Sigmoid colon (tissue), 7 donors: ENCODE data around the gene ERBB3. TPM values are rescaled to one million over a fixed set of nuclear protein-coding genes. Genes with fewer than 3 reads are reported as not detected.

Experiments used
- DNase-seq: peaks from one replicate; pipeline ENCODE4 v3.0.0-alpha.2; 2019
- H3K27ac ChIP-seq, 4 donors: fragments of 200-600 bp; sonication (generic); one replicate each; pipeline ENCODE4 v1.5.1; 2016 to 2019; ENCODE audit warnings: mild to moderate bottlenecking in 1 of 4
- H3K27me3 ChIP-seq, 3 donors: fragments of 200-600 bp; sonication (generic); one replicate each; pipeline ENCODE4 v1.5.1; 2019; ENCODE audit warnings: mild to moderate bottlenecking in 1 of 3
- H3K36me3 ChIP-seq, 4 donors: fragments of 200-600 bp; sonication (generic); one replicate each; pipeline ENCODE4 v1.5.1; 2016 to 2019
- H3K4me1 ChIP-seq, 4 donors: fragments of 200-600 bp; sonication (generic); one replicate each; pipeline ENCODE4 v1.5.1; 2017 to 2019
- H3K4me3 ChIP-seq, 4 donors: fragments of 200-600 bp; sonication (generic); one replicate each; pipeline ENCODE4 v1.5.1; 2017 to 2019; ENCODE audit warnings: mild to moderate bottlenecking in 2 of 4, moderate library complexity in 1 of 4
- H3K9me3 ChIP-seq, 4 donors: fragments of 200-600 bp in 3 of 4; sonication (generic) in 3 of 4; one replicate each; pipeline versions ENCODE4 v1.5.1 to v1.6.1; 2013 to 2019
- CTCF ChIP-seq, 4 experiments: fragments of 450-650 bp in 3 of 4; fragments of 200-600 bp in 1 of 4; IDR thresholded peaks; one replicate each; pipeline ENCODE4 v1.5.1; 2016 to 2019; ENCODE audit warnings: antibody characterized with exemption in 4 of 4, mild to moderate bottlenecking in 3 of 4, moderate library complexity in 2 of 4
- EP300 ChIP-seq, 4 donors: sonication (generic); formaldehyde crosslinking; IDR thresholded peaks; one replicate each; pipeline ENCODE4 v1.6.1; 2017; ENCODE audit warnings: antibody characterized with exemption in 4 of 4
- POLR2A ChIP-seq, 2 donors: fragments of 450-650 bp; IDR thresholded peaks; one replicate each; pipeline ENCODE4 v1.6.1; 2016; ENCODE audit warnings: antibody characterized with exemption in 2 of 2, mild to moderate bottlenecking in 2 of 2, moderate library complexity in 2 of 2
- POLR2AphosphoS5 ChIP-seq, 4 donors: sonication (generic); formaldehyde crosslinking; IDR thresholded peaks; one replicate each; pipeline ENCODE4 v1.6.1; 2017; ENCODE audit warnings: antibody characterized with exemption in 4 of 4
- WGBS, 2 donors: extraction: QIAGEN DNeasy Blood & Tissue Kit; methylation state at CpG; one replicate each; pipeline ENCODE4 v1.1.7; 2013; 5-methylcytosine and 5-hydroxymethylcytosine counted together
- intact Hi-C: fragments of 100-400 bp; cut with DNase I; formaldehyde crosslinking; loops from one replicate; pipeline ENCODE4 v1.15.1; 2023
- polyA plus RNA-seq, 3 donors: library from polyadenylated mRNA; stranded (reverse); fragments of 200-250 nt; gene quantifications; one replicate each; pipeline ENCODE4 v1.2.3, GENCODE V29; 2013
- total RNA-seq, 4 donors: library from RNA; depleted of rRNA; stranded (reverse); fragments of >200 nt; gene quantifications; one replicate each; pipeline ENCODE4 v1.1.0, GENCODE V29; 2016
- donor health status: healthy with polysubstance abuse.
- donor health status: Bipolar disorder and iron deficiency.
- donor health status: healthy.

Gene ERBB3
- total and polyA plus RNA-seq, 7 donors: 10.2 to 69.8 (median 21.4) TPM

- H3K27ac ChIP-seq: peak overlapping the region in 1 of 4 donors; percentile 95
Measured at GRCh38 chr12:56124133-56124532, 44.2 kb downstream of the ERBB3 start.

GRCh38 chr12:56126732-56127239 is 46.8 kb downstream of the ERBB3 start:
- peaks cover 11 to 20% (median 15%) of the 10 kb centered on the region in 4 donors for H3K36me3 ChIP-seq
- DNase-seq: no peak
- peak overlapping the region in 1 of 4 donors; percentile 48 for H3K4me3 ChIP-seq
- no peaks in the 10 kb centered on the region for H3K9me3 ChIP-seq
- intact Hi-C loops: loop anchor here (10.0 kb wide), 1 partner anchor 338 kb away; the partner anchor contains the start of gene SPRYD4
- TF ChIP-seq CTCF (IDR thresholded peaks at IDR 0.05) (no peak), POLR2AphosphoS5 (IDR thresholded peaks at IDR 0.05) (no peak), POLR2A (IDR thresholded peaks at IDR 0.05) (no peak), EP300 (IDR thresholded peaks at IDR 0.05) (no peak)
- peak overlapping the region; percentile 90 to 96 (median 93) for H3K27ac ChIP-seq
- 49 to 54% methylated on average over 3 of the region's 3 CpGs for WGBS, 2 donors
- no peaks in the 10 kb centered on the region for H3K27me3 ChIP-seq
- H3K4me1 ChIP-seq: peaks cover 0 to 56% (median 38%) of the 10 kb centered on the region in 4 donors

More at GRCh38 chr12:56124133-56124532, 44.2 kb downstream of the ERBB3 start:
- H3K4me1 ChIP-seq: peaks cover 0 to 53% (median 40%) of the 10 kb centered on the region in 4 donors
- H3K36me3 ChIP-seq: peaks cover 10 to 23% (median 13%) of the 10 kb centered on the region in 4 donors
- H3K4me3 ChIP-seq: no peak overlapping the region
- intact Hi-C loops: loop anchor here (10.0 kb wide), 1 partner anchor 341 kb away; the partner anchor contains the start of gene SPRYD4
- WGBS, 2 donors: 86 to 87% methylated on average over 4 of the region's 4 CpGs
- no peaks in the 10 kb centered on the region for H3K9me3 ChIP-seq
- DNase-seq: no peak
- no peaks in the 10 kb centered on the region for H3K27me3 ChIP-seq
- TF ChIP-seq EP300 (IDR thresholded peaks at IDR 0.05) (no peak), POLR2AphosphoS5 (IDR thresholded peaks at IDR 0.05) (no peak), CTCF (IDR thresholded peaks at IDR 0.05) (no peak), POLR2A (IDR thresholded peaks at IDR 0.05) (no peak)

- TF ChIP-seq POLR2AphosphoS5 (IDR thresholded peaks at IDR 0.05): peak in 1 of 4 donors; percentile 48
- TF ChIP-seq CTCF (IDR thresholded peaks at IDR 0.05): no peak
- H3K27me3 ChIP-seq: no peaks in the 10 kb centered on the region
- peak overlapping the region; percentile 90 to 96 (median 93) for H3K27ac ChIP-seq
- H3K4me1 ChIP-seq: peaks cover 0 to 50% (median 34%) of the 10 kb centered on the region in 4 donors
- H3K4me3 ChIP-seq: peak overlapping the region; percentile 23 to 76 (median 42)
- no peak for DNase-seq
- intact Hi-C loops: loop anchor here (10.0 kb wide), 1 partner anchor 337 kb away; the partner anchor contains the start of gene SPRYD4
- 1 to 2% methylated on average over 8 of the region's 8 CpGs for WGBS, 2 donors
- H3K9me3 ChIP-seq: no peaks in the 10 kb centered on the region
- peaks cover 18 to 22% (median 21%) of the 10 kb centered on the region in 4 donors for H3K36me3 ChIP-seq
Measured at GRCh38 chr12:56127485-56127887, 47.5 kb downstream of the ERBB3 start.

- Histone ChIP-seq H3K9me3 (no peaks in the 10 kb centered on the region), H3K4me1 (peaks cover 0 to 46% (median 32%) of the 10 kb centered on the region in 4 donors), H3K27ac (peak within 1 kb of the TSS; percentile 95 to 98 (median 96)), H3K27me3 (no peaks in the 10 kb centered on the region), H3K36me3 (peaks cover 24 to 27% (median 27%) of the 10 kb centered on the region in 4 donors), H3K4me3 (peak within 1 kb of the TSS; percentile 76 to 83 (median 80))
- DNase-seq: peak; percentile 100
- TF ChIP-seq EP300 (IDR thresholded peaks at IDR 0.05) (no peak), CTCF (IDR thresholded peaks at IDR 0.05) (no peak), POLR2AphosphoS5 (IDR thresholded peaks at IDR 0.05) (peak; percentile 98 to 99 (median 99)), POLR2A (IDR thresholded peaks at IDR 0.05) (peak; percentile 97 to 98)
- intact Hi-C loops: loop anchor here (1.0 to 10.0 kb wide), 3 partner anchors 23 to 337 kb away; partner anchors contain the start of genes SMARCC2 and SPRYD4
- WGBS, 2 donors: 0% methylated on average over 49 of the region's 49 CpGs
Measured at GRCh38 chr12:56127888-56128669, 48.1 kb downstream of the ERBB3 start, which contains the start of gene ESYT1. Gene ESYT1 (plus strand): TSS chr12:56128267. CDS start chr12:56128320, 53 bp downstream.
